ENCODE results near the gene PDLIM5. TPM values are rescaled to one million over a fixed set of nuclear protein-coding genes. Genes with fewer than 3 reads are reported as not detected.

Gene PDLIM5
- total and polyA plus RNA-seq, 2 of the 8 experiments (the other 6 are each of a cell fraction or from before 2014, with no cell fraction given): 37.3 to 62.1 TPM

- Histone ChIP-seq H3K79me1 (ENCODE audit: low read depth, low read length) (no peaks in the 10 kb centered on the region), H4K91ac (replicated peaks; ENCODE audit: insufficient read length, low read length) (no peak overlapping the region), H2BK5ac (ENCODE audit: low read depth, low read length) (no peak overlapping the region), H3K14ac (ENCODE audit: insufficient read length) (no peak overlapping the region), H3K23me2 (ENCODE audit: low read depth, low read length) (no peaks in the 10 kb centered on the region), H3K18ac (ENCODE audit: extremely low read depth, low read length) (no peak overlapping the region), H4K5ac (ENCODE audit: insufficient read length, low read depth, low read length) (no peak overlapping the region), H3K36me3 (ENCODE audit: control insufficient read depth in 2 of 4, insufficient read depth in 4 of 4, low read length in 3 of 4) (no peaks in the 10 kb centered on the region), H4K8ac (ENCODE audit: extremely low read depth, insufficient read depth, low read length) (no peak overlapping the region), H3K9ac (replicated peaks in 1 of 4; ENCODE audit: extremely low read depth in 1 of 4, low read depth in 3 of 4, low read length in 3 of 4) (no peak overlapping the region), H2AFZ (ENCODE audit: low read length) (no peak overlapping the region), H2BK20ac (ENCODE audit: low read length) (no peak overlapping the region), H3K4me2 (ENCODE audit: insufficient read depth in 1 of 2, low read depth in 2 of 2, low read length in 2 of 2) (no peak overlapping the region), H3K4ac (replicated peaks; ENCODE audit: insufficient read length, low read depth, low read length) (no peak overlapping the region), H3K27me3 (replicated peaks in 1 of 4; ENCODE audit: control insufficient read depth in 3 of 4, extremely low read depth in 1 of 4, insufficient read depth in 3 of 4, low read length in 3 of 4) (no peaks in the 10 kb centered on the region), H3K9me3 (ENCODE audit: insufficient read depth in 2 of 2, low read depth in 1 of 2, low read length in 1 of 2) (no peaks in the 10 kb centered on the region), H4K20me1 (replicated peaks in 1 of 2; ENCODE audit: control insufficient read depth in 1 of 2, insufficient read depth in 2 of 2, low read length in 2 of 2) (peaks cover 0 to 3% of the 10 kb centered on the region in 2 experiments), H2BK120ac (replicated peaks; ENCODE audit: low read depth, low read length) (no peak overlapping the region), H3K79me2 (ENCODE audit: control insufficient read depth in 1 of 2, insufficient read depth in 2 of 2, low read length in 2 of 2) (peaks cover 0 to 65% of the 10 kb centered on the region in 2 experiments; a peak in 3 of 4 replicates), H3K27ac (ENCODE audit: low read depth, low read length) (no peak overlapping the region), H2AK5ac (ENCODE audit: low read depth, low read length) (0 out of 2 replicates have a peak overlapping the region, but pooled peaks have one; percentile 65), H2BK12ac (ENCODE audit: low read depth, low read length) (peak overlapping the region; percentile 4; the same call in 1 of the 2 replicates), H3K4me3 (ENCODE audit: extremely low read depth in 1 of 4, insufficient read depth in 2 of 4, low read depth in 3 of 4, low read length in 4 of 4) (no peak overlapping the region), H3K23ac (ENCODE audit: insufficient read length) (no peak overlapping the region), H3K56ac (replicated peaks; ENCODE audit: insufficient read length, low read depth, low read length) (no peak overlapping the region), H2BK15ac (ENCODE audit: low read length) (no peak overlapping the region), H3K4me1 (replicated peaks in 1 of 4; ENCODE audit: control insufficient read depth in 3 of 4, insufficient read depth in 4 of 4, low read length in 3 of 4) (peaks cover 0 to 9% (median 6%) of the 10 kb centered on the region in 4 experiments; a peak in 4 of 7 replicates)
- ChIA-PET CTCF (ENCODE audit: partially characterized antibody) (no interaction called here), POLR2A (ENCODE audit: partially characterized antibody) (no interaction called here)
- no peak for DNase-seq (ENCODE audit: low read depth in 1 of 2, low spot score in 2 of 2)
- no peak for FAIRE-seq
- 82% methylated on average over 1 of the region's 1 CpG; no CpG with 5 or more reads in 1 of the 2 experiments for WGBS, 2 experiments (ENCODE audit: extremely low coverage in 1 of 2, insufficient coverage in 1 of 2, insufficient read length in 1 of 2, insufficient replicate concordance in 2 of 2, low coverage in 1 of 2, low lambda C conversion rate in 2 of 2, missing lambda C conversion rate in 1 of 2)
- TF ChIP-seq ATF3 (IDR thresholded peaks at IDR 0.05; ENCODE audit: insufficient read depth, low read depth, low read length) (no peak), NANOG (IDR thresholded peaks at IDR 0.05; ENCODE audit: insufficient read depth, low read depth, low read length, poor library complexity, severe bottlenecking) (no peak), HDAC6 (IDR thresholded peaks at IDR 0.05; ENCODE audit: low read depth, low read length) (no peak), SIX5 (IDR thresholded peaks at IDR 0.05; ENCODE audit: low read depth, low read length) (no peak), SIN3A (conservative IDR thresholded peaks at IDR 0.05 in 1 of 2, IDR thresholded peaks at IDR 0.05 in 1 of 2; ENCODE audit: low read depth in 1 of 2, low read length in 2 of 2) (no peak), YY1 (IDR thresholded peaks at IDR 0.05; ENCODE audit: low read depth, low read length) (no peak), POLR2A (IDR thresholded peaks at IDR 0.05; ENCODE audit: control extremely low read depth in 1 of 2, low read depth in 2 of 2, low read length in 2 of 2) (no peak), CBX8 (IDR thresholded peaks at IDR 0.05; ENCODE audit: borderline replicate concordance, low read depth, low read length) (no peak), SAP30 (IDR thresholded peaks at IDR 0.05; ENCODE audit: insufficient read depth, insufficient replicate concordance, low read length) (no peak), USF2 (IDR thresholded peaks at IDR 0.05; ENCODE audit: low read length) (no peak), FOSL1 (IDR thresholded peaks at IDR 0.05; ENCODE audit: insufficient read depth, low read depth, low read length) (no peak), RFX5 (IDR thresholded peaks at IDR 0.05; ENCODE audit: borderline replicate concordance, low read depth, low read length) (no peak), CHD1 (IDR thresholded peaks at IDR 0.05; ENCODE audit: low read depth, low read length) (no peak)
These were observed 12.0 kb downstream of the PDLIM5 start for GRCh38 chr4:94463771-94464170.

Measured in H1 (cell line).